ENCODE measurements around the gene WDR27.
"Not testable (repeated sequence)": the region's sequence is repeated elsewhere in the genome, so short reads cannot be mapped to it uniquely, and the experiment has no call there.

Gene WDR27

DNA sequence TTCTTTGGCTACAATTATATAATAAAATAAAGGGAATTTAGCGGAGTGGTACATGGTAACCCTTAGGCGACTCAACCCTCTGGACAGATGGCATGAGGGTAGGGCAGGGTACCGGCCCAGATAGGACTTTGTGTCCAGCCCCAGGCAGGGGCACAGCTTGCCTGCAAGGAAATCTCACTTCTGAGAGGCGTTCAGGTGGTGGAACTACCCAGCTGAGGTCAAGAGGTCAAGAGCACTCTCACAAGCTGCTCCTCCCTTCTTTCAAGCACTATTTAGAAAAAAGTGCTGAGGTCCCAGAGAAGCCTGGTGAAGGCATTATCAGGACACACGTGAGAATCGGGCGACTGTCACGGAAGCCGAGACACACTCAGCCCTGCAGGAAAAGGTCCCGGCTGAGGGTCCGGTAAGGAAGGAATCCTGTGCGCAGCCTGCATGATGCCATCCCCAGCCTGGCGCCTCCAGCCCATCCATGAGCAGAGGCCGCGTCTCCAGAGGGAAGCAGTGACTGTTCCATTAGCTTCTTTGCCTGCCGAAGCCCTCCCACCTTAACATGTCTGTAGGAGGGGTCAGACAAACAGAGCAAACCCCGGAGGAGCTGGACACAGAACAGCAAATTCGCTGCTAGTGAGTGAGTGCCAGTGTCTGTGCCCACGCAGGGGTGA lies 54.8 kb downstream of the WDR27 start:
- CTCF ChIA-PET, result no interaction called here
- Histone ChIP-seq H3K4me1 (ENCODE audit: control insufficient read depth, insufficient read depth, low read length) (no peaks in the 10 kb centered on the region), H3K27ac (ENCODE audit: extremely low read depth, low read depth, low read length) (no peak overlapping the region), H3K9me3 (ENCODE audit: control insufficient read depth, insufficient read depth, low read depth, low read length) (no peaks in the 10 kb centered on the region), H3K36me3 (ENCODE audit: control insufficient read depth in 2 of 2, insufficient read depth in 1 of 2, low read length in 2 of 2) (peaks cover 0 to 20% of the 10 kb centered on the region in 2 experiments; a peak in 1 of 3 replicates), H3K4me3 (ENCODE audit: low read depth, low read length) (no peak overlapping the region)
- no peak for TF ChIP-seq ZNF529 (tag by site-specific recombination; IDR thresholded peaks at IDR 0.05; ENCODE audit: insufficient replicate concordance)
- no peak for TF ChIP-seq ZNF391 (tag by site-specific recombination; IDR thresholded peaks at IDR 0.05; ENCODE audit: borderline replicate concordance, low read depth)
- TF ChIP-seq, protein P1, sequence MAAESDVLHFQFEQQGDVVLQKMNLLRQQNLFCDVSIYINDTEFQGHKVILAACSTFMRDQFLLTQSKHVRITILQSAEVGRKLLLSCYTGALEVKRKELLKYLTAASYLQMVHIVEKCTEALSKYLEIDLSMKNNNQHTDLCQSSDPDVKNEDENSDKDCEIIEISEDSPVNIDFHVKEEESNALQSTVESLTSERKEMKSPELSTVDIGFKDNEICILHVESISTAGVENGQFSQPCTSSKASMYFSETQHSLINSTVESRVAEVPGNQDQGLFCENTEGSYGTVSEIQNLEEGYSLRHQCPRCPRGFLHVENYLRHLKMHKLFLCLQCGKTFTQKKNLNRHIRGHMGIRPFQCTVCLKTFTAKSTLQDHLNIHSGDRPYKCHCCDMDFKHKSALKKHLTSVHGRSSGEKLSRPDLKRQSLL (tag by site-specific recombination; IDR thresholded peaks at IDR 0.05), result no peak
- no peak for TF ChIP-seq ZSCAN23 (tag by site-specific recombination; IDR thresholded peaks at IDR 0.05)
- TF ChIP-seq, protein P2, sequence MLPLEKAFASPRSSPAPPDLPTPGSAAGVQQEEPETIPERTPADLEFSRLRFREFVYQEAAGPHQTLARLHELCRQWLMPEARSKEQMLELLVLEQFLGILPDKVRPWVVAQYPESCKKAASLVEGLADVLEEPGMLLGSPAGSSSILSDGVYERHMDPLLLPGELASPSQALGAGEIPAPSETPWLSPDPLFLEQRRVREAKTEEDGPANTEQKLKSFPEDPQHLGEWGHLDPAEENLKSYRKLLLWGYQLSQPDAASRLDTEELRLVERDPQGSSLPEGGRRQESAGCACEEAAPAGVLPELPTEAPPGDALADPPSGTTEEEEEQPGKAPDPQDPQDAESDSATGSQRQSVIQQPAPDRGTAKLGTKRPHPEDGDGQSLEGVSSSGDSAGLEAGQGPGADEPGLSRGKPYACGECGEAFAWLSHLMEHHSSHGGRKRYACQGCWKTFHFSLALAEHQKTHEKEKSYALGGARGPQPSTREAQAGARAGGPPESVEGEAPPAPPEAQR (tag by site-specific recombination; IDR thresholded peaks at IDR 0.05), result no peak
- TF ChIP-seq ZNF664 (tag by site-specific recombination; IDR thresholded peaks at IDR 0.05), result no peak
- POLR2A ChIA-PET, result no interaction called here

GRCh38 chr6:169645459-169645858 lies 56.4 kb downstream of the WDR27 start:
- CTCF ChIA-PET; H3K4me3 ChIP-seq (ENCODE audit: low read depth, low read length); POLR2A ChIA-PET; H3K27ac ChIP-seq (ENCODE audit: extremely low read depth, low read depth, low read length); H3K9me3 ChIP-seq (ENCODE audit: control insufficient read depth, insufficient read depth, low read depth, low read length); H3K4me1 ChIP-seq (ENCODE audit: control insufficient read depth, insufficient read depth, low read length): not testable (repeated sequence)
- H3K36me3 ChIP-seq (ENCODE audit: control insufficient read depth in 2 of 2, insufficient read depth in 1 of 2, low read length in 2 of 2), result peaks cover 0 to 11% of the 10 kb centered on the region in 2 experiments; a peak in 1 of 3 replicates

- Histone ChIP-seq H3K4me1 (ENCODE audit: control insufficient read depth, insufficient read depth, low read length) (no peaks in the 10 kb centered on the region), H3K4me3 (ENCODE audit: low read depth, low read length) (no peak overlapping the region), H3K9me3 (ENCODE audit: control insufficient read depth, insufficient read depth, low read depth, low read length) (no peaks in the 10 kb centered on the region), H3K27ac (ENCODE audit: extremely low read depth, low read depth, low read length) (no peak overlapping the region), H3K36me3 (ENCODE audit: control insufficient read depth in 2 of 2, insufficient read depth in 1 of 2, low read length in 2 of 2) (peaks cover 0 to 15% of the 10 kb centered on the region in 2 experiments; a peak in 1 of 3 replicates)
- ChIA-PET CTCF (no interaction called here), POLR2A (no interaction called here)
- TF ChIP-seq INSM2 (tag by site-specific recombination; IDR thresholded peaks at IDR 0.05) (no peak), ZNF140 (tag by site-specific recombination; IDR thresholded peaks at IDR 0.05) (no peak), ZNF416 (tag by site-specific recombination; IDR thresholded peaks at IDR 0.05) (no peak), OSR2 (tag by site-specific recombination; IDR thresholded peaks at IDR 0.05) (no peak), ZNF660 (tag by site-specific recombination; IDR thresholded peaks at IDR 0.05) (no peak), ZNF473 (tag by site-specific recombination; IDR thresholded peaks at IDR 0.05) (no peak), ZNF341 (tag by site-specific recombination; IDR thresholded peaks at IDR 0.05; ENCODE audit: low read depth) (no peak), ZNF571 (tag by site-specific recombination; IDR thresholded peaks at IDR 0.05) (no peak), ZNF776 (tag by site-specific recombination; IDR thresholded peaks at IDR 0.05; ENCODE audit: borderline replicate concordance) (no peak), ZNF138 (tag by site-specific recombination; IDR thresholded peaks at IDR 0.05; ENCODE audit: borderline replicate concordance) (no peak), ZNF664 (tag by site-specific recombination; IDR thresholded peaks at IDR 0.05) (no peak)
- TF ChIP-seq, protein P3, sequence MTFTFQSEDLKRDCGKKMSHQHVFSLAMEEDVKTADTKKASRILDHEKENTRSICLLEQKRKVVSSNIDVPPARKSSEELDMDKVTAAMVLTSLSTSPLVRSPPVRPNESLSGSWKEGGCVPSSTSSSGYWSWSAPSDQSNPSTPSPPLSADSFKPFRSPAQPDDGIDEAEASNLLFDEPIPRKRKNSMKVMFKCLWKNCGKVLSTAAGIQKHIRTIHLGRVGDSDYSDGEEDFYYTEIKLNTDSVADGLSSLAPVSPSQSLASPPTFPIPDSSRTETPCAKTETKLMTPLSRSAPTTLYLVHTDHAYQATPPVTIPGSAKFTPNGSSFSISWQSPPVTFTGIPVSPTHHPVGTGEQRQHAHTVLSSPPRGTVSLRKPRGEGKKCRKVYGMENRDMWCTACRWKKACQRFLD (tag by site-specific recombination; IDR thresholded peaks at IDR 0.05), result no peak
These were observed 58.3 kb downstream of the WDR27 start for GRCh38 chr6:169643521-169643920.

Data from HEK293 (cell line).